Chondrocyte (in vitro differentiated cells): ENCODE data around the gene CACNA1F. TPM values are rescaled to one million over a fixed set of nuclear protein-coding genes. Genes with fewer than 3 reads are reported as not detected.
A peak's percentile ranks its signal among the peaks of the same experiment; 100 is the strongest.

Source experiments
- DNase-seq: peaks from one replicate; pipeline ENCODE4 v3.0.0; 2021; ENCODE audit warnings: mixed read lengths, low spot score
- H3K27ac Mint-ChIP-seq: one replicate; pipeline ENCODE4 v1.8.0; 2021; ENCODE audit warnings: mild to moderate bottlenecking, moderate library complexity, mixed read lengths; ENCODE audit not compliant: unreplicated experiment
- H3K27me3 Mint-ChIP-seq: 2 replicates; pipeline ENCODE4 v1.8.0; 2021; ENCODE audit warnings: low read depth, mixed read lengths
- H3K36me3 Mint-ChIP-seq: 2 replicates; pipeline ENCODE4 v1.8.0; 2021; ENCODE audit warnings: low read depth, mixed read lengths
- H3K4me1 Mint-ChIP-seq: 2 replicates; pipeline ENCODE4 v1.8.0; 2021; ENCODE audit warnings: low read depth, mild to moderate bottlenecking, mixed read lengths
- H3K4me3 Mint-ChIP-seq: one replicate; pipeline ENCODE4 v1.8.0; 2021; ENCODE audit warnings: mild to moderate bottlenecking, moderate library complexity, mixed read lengths; ENCODE audit not compliant: unreplicated experiment
- H3K9me3 Mint-ChIP-seq: 2 replicates; pipeline ENCODE4 v1.8.0; 2021; ENCODE audit warnings: low read depth, mixed read lengths
- total RNA-seq: library from RNA; stranded (reverse); gene quantifications from 3 replicates; pipeline ENCODE4 v1.2.1, GENCODE V29; 2021
- TF ChIP-seq, protein P1 (sequence below): fragments of 200-600 bp; sonication (generic); IDR thresholded peaks from 2 replicates; pipeline ENCODE4 v1.5.0; 2021; ENCODE audit warnings: antibody characterized with exemption, mild to moderate bottlenecking, moderate library complexity

CACNA1F gene
- total RNA-seq, 1 donor from 2014 or later, result not detected

DNA sequence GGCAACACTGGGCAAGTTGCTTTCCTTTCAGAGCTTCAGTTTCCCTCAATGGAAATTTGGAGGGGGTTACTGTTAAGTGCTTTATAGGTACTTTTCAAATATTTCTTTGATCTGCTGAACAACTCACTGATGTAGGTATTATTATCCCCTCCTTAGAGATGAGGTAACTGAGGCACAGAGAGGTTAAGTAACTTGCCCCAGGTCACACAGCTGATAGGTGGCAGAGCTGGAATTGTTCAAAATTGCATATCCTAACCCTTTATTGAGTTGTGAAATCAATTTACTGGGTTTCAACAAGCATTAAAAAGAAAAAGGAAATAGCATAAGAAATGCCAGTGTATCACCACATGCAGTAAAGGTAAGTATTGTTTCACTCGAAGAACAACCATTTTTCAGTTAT lies 43.1 kb upstream of the CACNA1F start:
- Mint-ChIP-seq H3K27ac (no peak overlapping the region), H3K4me1 (peaks cover 12% of the 10 kb centered on the region), H3K9me3 (peaks cover 3% of the 10 kb centered on the region), H3K27me3 (no peaks in the 10 kb centered on the region), H3K36me3 (no peaks in the 10 kb centered on the region), H3K4me3 (no peak overlapping the region)
- TF ChIP-seq, protein P1, sequence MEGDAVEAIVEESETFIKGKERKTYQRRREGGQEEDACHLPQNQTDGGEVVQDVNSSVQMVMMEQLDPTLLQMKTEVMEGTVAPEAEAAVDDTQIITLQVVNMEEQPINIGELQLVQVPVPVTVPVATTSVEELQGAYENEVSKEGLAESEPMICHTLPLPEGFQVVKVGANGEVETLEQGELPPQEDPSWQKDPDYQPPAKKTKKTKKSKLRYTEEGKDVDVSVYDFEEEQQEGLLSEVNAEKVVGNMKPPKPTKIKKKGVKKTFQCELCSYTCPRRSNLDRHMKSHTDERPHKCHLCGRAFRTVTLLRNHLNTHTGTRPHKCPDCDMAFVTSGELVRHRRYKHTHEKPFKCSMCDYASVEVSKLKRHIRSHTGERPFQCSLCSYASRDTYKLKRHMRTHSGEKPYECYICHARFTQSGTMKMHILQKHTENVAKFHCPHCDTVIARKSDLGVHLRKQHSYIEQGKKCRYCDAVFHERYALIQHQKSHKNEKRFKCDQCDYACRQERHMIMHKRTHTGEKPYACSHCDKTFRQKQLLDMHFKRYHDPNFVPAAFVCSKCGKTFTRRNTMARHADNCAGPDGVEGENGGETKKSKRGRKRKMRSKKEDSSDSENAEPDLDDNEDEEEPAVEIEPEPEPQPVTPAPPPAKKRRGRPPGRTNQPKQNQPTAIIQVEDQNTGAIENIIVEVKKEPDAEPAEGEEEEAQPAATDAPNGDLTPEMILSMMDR, result no peak
- DNase-seq, result no peak

DNA sequence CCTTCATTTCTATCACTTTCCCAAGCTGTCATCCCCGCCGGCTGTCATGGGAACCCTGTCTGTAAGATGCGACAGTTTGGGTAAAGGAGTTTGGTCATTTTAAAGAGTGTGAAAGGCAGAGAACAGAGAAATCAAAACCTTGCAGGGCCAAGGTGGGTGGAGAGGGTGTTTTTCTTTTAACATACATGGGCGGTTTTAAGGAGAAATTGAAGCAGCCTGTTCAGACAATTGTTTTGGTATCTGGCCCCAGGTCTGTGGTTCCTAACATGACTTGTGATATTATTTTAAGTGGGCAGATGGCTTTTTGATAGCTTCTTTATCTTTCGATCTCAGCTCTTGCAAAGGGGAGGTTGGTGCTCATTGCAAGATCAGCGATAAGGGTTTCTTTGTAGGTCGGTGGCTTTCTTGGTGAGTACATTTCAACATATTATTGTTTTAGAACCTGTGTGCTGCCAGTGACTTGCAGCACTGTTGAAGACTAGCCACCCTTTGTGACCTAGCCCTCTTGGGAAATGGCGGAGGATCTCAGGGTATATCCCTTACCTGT lies 40.1 kb upstream of the CACNA1F start:
- H3K9me3 Mint-ChIP-seq, result peaks cover 3% of the 10 kb centered on the region
- no peak overlapping the region for H3K4me3 Mint-ChIP-seq
- TF ChIP-seq, protein P1, result no peak
- H3K36me3 Mint-ChIP-seq, result no peaks in the 10 kb centered on the region
- H3K4me1 Mint-ChIP-seq, result peaks cover 21% of the 10 kb centered on the region
- no peaks in the 10 kb centered on the region for H3K27me3 Mint-ChIP-seq
- no peak overlapping the region for H3K27ac Mint-ChIP-seq
- peak; percentile 42 for DNase-seq

DNA sequence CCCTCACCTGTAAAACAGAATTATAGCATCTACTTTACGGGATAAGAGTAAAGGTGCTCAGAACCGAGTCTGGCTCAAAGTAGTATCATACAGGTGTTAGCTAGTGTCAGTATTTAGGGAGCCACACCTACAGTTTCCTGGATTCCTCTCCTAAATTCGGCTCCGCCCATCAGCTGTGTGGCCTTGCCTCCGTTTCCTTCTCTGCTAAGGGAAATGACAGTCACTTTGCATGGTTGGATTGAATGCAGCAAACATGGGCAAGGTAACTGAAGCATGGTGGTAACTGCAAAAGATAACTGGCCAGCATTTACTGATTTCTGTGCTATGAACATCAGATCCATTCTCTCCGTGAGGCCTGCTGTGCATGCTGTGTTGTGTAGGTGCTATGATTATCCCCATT lies 39.3 kb upstream of the CACNA1F start:
- Mint-ChIP-seq H3K27me3 (no peaks in the 10 kb centered on the region), H3K9me3 (peaks cover 3% of the 10 kb centered on the region), H3K4me3 (no peak overlapping the region), H3K4me1 (peaks cover 23% of the 10 kb centered on the region), H3K27ac (no peak overlapping the region), H3K36me3 (no peaks in the 10 kb centered on the region)
- peak; percentile 17 for DNase-seq
- TF ChIP-seq, protein P1, result no peak

DNA sequence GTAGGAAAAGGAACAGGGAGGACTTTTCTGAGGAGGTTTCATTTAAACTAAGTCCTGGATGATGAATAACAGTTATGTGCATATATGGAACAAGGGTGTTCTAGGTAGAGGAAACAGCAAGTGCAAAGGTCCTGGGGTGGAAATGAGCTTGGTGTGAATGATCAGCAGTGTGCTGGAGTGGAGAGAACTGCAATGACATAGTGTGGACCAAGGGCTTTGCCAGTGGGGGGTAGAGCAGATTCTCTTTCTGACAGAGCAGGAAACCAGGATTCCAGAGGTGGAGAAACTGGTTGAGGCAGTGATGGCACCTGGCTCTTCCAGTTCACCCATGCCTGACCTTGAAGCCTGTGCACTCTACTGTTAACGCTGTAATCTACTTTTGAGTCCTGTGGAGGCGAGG lies 38.2 kb upstream of the CACNA1F start:
- Mint-ChIP-seq H3K9me3 (peaks cover 3% of the 10 kb centered on the region), H3K27me3 (no peaks in the 10 kb centered on the region), H3K4me3 (peak overlapping the region; percentile 59), H3K36me3 (no peaks in the 10 kb centered on the region), H3K4me1 (peaks cover 23% of the 10 kb centered on the region), H3K27ac (peak overlapping the region; percentile 60)
- DNase-seq, result no peak
- TF ChIP-seq, protein P1, result no peak

DNA sequence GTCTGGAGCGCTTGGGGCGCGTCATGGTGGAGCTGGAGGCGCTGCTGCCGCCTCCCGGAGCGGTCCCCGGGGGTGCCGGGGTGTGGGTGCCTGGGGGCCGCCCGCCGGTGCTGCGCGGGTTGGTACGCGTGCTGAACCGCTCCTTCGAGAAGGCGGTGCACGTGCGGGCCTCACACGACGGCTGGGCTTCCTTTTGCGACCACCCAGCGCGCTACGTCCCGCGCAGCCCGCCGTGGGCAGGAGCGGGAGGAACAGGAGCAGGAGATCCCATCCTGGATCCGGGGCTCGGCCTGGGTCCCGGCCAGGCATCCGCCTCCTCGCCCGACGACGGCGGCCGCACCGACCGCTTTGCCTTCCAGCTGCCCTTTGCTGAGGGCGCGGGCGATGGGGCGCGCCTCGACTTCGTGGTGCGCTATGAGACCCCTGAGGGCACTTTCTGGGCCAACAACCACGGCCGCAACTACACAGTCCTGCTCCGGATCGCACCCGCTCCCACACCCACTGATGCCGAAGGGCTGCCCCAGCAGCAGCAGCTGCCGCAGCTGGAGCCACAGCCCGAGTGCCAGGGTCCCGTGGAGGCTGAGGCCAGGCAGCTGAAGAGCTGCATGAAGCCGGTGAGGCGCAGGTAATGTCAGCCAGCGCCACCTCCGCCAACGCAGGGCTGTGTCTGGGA lies 37.2 kb upstream of the CACNA1F start:
- peak; percentile 89 for DNase-seq
- peak overlapping the region; percentile 59 for H3K4me3 Mint-ChIP-seq
- peaks cover 3% of the 10 kb centered on the region for H3K9me3 Mint-ChIP-seq
- TF ChIP-seq, protein P1, result no peak
- no peaks in the 10 kb centered on the region for H3K27me3 Mint-ChIP-seq
- peaks cover 23% of the 10 kb centered on the region for H3K4me1 Mint-ChIP-seq
- no peak overlapping the region for H3K27ac Mint-ChIP-seq
- no peaks in the 10 kb centered on the region for H3K36me3 Mint-ChIP-seq
